Nephron (organoid): ENCODE measurements around the gene KIF12.
A peak's percentile ranks its signal among the peaks of the same experiment; 100 is the strongest.

Experiments used
- H3K27ac Mint-ChIP-seq, 3 experiments: 2 replicates each; pipeline ENCODE4 v1.8.0; 2020; ENCODE audit warnings: mixed read lengths in 3 of 3, mild to moderate bottlenecking in 2 of 3, moderate library complexity in 1 of 3
- H3K27me3 Mint-ChIP-seq: 2 replicates; pipeline ENCODE4 v1.8.0; 2021; ENCODE audit warnings: low read depth, mild to moderate bottlenecking, moderate library complexity, mixed read lengths
- H3K36me3 Mint-ChIP-seq: 2 replicates; pipeline ENCODE4 v1.8.0; 2020; ENCODE audit warnings: low read depth, mixed read lengths
- H3K4me1 Mint-ChIP-seq: 2 replicates; pipeline ENCODE4 v1.8.0; 2020; ENCODE audit warnings: mixed read lengths
- H3K4me3 Mint-ChIP-seq, 3 experiments: 2 replicates each; pipeline ENCODE4 v1.8.0; 2020; ENCODE audit warnings: mild to moderate bottlenecking in 3 of 3, mixed read lengths in 3 of 3, moderate library complexity in 2 of 3
- H3K9me3 Mint-ChIP-seq: 2 replicates; pipeline ENCODE4 v1.8.0; 2020; ENCODE audit warnings: mixed read lengths
- TF ChIP-seq, protein P1 (sequence below), 3 experiments: fragments of 200-600 bp; sonication (generic); IDR thresholded peaks; one replicate each; pipeline ENCODE4 v1.5.0; 2021; ENCODE audit warnings: antibody characterized with exemption in 3 of 3; ENCODE audit not compliant: unreplicated experiment in 3 of 3

The KIF12 gene

DNA sequence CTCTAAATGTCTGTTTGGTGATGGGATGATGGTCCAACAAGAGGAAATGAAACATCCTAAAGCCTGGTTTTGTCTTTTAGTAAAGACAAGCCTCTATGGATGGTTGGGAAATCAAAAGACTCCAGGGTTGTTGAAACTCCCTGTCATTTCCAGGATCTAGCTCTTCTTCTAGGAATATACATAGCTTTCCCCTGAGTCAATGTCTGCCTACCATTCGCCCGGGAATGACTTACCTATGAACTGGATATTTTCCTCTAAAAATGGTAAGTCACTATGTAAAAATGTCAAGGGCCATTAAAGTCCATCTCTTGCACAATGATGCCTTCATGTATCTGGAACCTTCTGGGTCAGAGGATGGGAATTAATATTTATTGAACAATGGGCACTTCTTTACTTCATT is 11.1 kb upstream of the KIF12 start:
- Mint-ChIP-seq H3K27ac (no peak overlapping the region), H3K36me3 (no peaks in the 10 kb centered on the region), H3K4me3 (no peak overlapping the region), H3K4me1 (peaks cover 2% of the 10 kb centered on the region), H3K9me3 (no peaks in the 10 kb centered on the region), H3K27me3 (peaks cover 26% of the 10 kb centered on the region)
- TF ChIP-seq, protein P1, sequence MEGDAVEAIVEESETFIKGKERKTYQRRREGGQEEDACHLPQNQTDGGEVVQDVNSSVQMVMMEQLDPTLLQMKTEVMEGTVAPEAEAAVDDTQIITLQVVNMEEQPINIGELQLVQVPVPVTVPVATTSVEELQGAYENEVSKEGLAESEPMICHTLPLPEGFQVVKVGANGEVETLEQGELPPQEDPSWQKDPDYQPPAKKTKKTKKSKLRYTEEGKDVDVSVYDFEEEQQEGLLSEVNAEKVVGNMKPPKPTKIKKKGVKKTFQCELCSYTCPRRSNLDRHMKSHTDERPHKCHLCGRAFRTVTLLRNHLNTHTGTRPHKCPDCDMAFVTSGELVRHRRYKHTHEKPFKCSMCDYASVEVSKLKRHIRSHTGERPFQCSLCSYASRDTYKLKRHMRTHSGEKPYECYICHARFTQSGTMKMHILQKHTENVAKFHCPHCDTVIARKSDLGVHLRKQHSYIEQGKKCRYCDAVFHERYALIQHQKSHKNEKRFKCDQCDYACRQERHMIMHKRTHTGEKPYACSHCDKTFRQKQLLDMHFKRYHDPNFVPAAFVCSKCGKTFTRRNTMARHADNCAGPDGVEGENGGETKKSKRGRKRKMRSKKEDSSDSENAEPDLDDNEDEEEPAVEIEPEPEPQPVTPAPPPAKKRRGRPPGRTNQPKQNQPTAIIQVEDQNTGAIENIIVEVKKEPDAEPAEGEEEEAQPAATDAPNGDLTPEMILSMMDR (IDR thresholded peaks at IDR 0.05; ENCODE audit: unreplicated experiment in 3 of 3), result no peak

DNA sequence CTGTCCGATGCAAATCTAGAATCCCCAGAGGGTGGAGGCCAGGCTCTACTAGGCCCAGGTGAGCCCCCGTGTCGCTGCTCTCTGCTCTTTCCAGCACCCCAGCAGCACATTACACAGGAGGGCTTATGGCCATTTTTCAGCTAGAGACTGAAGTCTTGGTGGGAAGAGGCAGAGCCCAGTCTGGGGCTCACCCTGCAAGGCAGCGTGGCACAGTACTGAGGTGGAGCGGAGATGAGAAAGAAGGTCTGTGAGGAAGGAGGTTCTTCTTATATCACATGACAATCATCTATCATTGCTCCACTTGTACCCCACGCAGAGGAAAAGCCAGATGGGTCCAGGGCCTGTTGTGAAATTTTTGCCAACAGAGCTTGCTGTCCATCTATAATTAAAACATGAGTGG is 10.0 kb upstream of the KIF12 start:
- H3K27me3 Mint-ChIP-seq, result peaks cover 26% of the 10 kb centered on the region
- no peak overlapping the region for H3K4me3 Mint-ChIP-seq
- no peaks in the 10 kb centered on the region for H3K9me3 Mint-ChIP-seq
- no peak overlapping the region for H3K27ac Mint-ChIP-seq
- peaks cover 5% of the 10 kb centered on the region for H3K4me1 Mint-ChIP-seq
- TF ChIP-seq, protein P1 (IDR thresholded peaks at IDR 0.05; ENCODE audit: unreplicated experiment in 3 of 3), result no peak
- H3K36me3 Mint-ChIP-seq, result no peaks in the 10 kb centered on the region

DNA sequence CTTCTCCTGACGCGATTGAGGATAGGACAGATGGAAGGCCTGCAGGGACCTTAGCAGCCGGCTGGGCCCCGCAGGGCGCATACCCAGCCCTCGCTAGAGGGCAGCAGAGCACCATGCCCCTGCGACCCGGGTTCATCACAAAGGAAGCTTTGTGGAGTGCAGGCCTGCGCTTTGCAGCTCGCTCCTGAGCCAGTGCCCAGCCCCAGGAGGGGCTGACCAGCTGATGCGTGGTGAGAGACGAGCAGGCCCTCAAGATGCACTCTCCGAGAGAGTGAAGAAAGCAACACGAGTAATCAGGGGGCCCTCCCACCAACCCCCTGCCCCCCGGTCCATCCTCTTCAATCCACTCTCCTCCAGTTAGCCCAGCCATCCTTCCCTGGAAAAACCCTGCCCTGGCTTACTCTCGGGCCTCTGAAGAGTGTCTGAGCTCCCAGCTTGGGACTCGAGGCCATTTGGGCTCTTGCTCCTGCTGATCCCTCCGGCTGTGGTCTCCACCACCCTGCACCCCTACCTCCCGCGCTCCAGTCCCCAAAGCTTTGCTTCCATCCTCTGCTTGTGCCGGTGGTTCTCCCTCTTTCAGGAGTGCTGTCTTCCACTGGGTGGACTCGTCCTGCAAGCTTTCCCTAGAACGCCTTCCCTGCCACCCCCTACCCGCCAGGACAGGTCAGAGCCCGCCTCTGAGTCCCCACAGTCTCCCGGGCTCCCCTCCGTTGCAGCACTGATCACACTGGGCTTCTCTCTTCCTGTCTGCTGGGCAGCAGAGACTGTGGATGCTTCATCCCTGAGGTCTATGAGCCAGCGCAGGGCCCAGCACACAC is 9.1 kb upstream of the KIF12 start:
- Mint-ChIP-seq H3K36me3 (no peaks in the 10 kb centered on the region), H3K4me3 (no peak overlapping the region), H3K9me3 (no peaks in the 10 kb centered on the region), H3K4me1 (peaks cover 5% of the 10 kb centered on the region), H3K27me3 (peaks cover 27% of the 10 kb centered on the region), H3K27ac (no peak overlapping the region)
- TF ChIP-seq, protein P1 (IDR thresholded peaks at IDR 0.05; ENCODE audit: unreplicated experiment in 3 of 3), result peak; percentile 87 to 95 (median 93)

DNA sequence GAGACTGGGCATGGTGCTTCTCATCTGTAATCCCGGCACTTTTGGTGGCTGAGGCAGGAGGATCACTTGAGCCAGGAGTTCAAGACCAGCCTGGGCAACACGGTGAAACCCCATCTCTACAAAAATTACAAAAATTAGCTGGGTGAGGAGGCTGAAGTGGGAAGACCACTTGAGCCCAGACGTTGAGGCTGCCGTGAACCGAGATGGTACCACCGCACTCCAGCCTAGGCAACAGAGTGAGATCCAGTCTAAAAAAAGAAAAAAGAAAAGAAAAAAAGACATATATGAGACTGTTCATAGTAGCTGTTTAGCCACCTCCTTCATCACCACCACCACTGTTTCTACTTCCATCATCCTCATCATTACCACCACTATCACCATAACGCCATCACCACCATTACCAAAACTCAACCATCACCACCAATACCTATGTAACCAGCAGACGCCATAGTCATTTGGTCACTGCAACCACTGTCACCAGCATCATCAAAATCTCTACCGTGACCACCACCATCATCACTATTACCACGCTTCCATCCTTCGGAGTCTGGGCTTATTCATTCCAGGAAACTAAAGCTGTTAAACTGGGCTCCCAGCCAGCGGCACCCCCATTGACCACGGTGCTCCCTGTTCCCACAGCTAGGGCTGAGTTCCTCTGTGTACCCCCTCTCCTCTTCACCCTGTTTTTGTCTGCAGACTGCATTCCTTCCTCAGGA is 8.4 kb upstream of the KIF12 start:
- H3K27ac Mint-ChIP-seq, result no peak overlapping the region
- TF ChIP-seq, protein P1 (IDR thresholded peaks at IDR 0.05; ENCODE audit: unreplicated experiment in 3 of 3), result no peak
- H3K27me3 Mint-ChIP-seq, result peaks cover 30% of the 10 kb centered on the region
- peaks cover 5% of the 10 kb centered on the region for H3K9me3 Mint-ChIP-seq
- no peak overlapping the region for H3K4me3 Mint-ChIP-seq
- H3K4me1 Mint-ChIP-seq, result peaks cover 5% of the 10 kb centered on the region
- H3K36me3 Mint-ChIP-seq, result peaks cover 3% of the 10 kb centered on the region

DNA sequence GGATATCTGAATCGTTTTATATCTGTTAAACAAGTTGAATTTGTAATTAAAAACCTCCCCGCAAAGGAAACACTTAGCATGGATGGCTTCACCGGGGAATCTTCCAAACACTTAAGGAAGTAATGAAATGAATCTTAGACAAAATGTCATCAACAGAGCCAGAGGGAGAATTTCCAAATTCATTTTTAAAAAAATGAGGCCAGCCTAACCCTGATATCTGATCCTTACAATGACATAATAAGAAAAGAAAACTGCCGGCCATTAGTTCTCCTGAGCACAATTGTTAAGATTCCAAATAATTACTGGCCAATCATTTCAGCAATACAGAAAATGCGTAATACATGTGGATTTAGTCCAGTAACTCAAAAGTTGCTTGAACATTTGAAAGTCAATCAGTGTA is 6.1 kb upstream of the KIF12 start:
- H3K4me1 Mint-ChIP-seq, result peaks cover 8% of the 10 kb centered on the region
- peaks cover 9% of the 10 kb centered on the region for H3K36me3 Mint-ChIP-seq
- H3K27me3 Mint-ChIP-seq, result peaks cover 26% of the 10 kb centered on the region
- H3K27ac Mint-ChIP-seq, result no peak overlapping the region
- H3K9me3 Mint-ChIP-seq, result peaks cover 14% of the 10 kb centered on the region
- TF ChIP-seq, protein P1 (IDR thresholded peaks at IDR 0.05; ENCODE audit: unreplicated experiment in 3 of 3), result no peak
- no peak overlapping the region for H3K4me3 Mint-ChIP-seq
